Measurements from ENCODE around the gene RIF1. TPM values are rescaled to one million over a fixed set of nuclear protein-coding genes. Genes with fewer than 3 reads are reported as not detected.

RIF1 gene
- polyA plus RNA-seq, result 10 to 100 TPM; 10.3 to 32.7 (median 14.2) TPM

GRCh38 chr2:151409601-151410484, at the start of gene RIF1:
Gene RIF1 (plus strand): TSS chr2:151409902. CDS start chr2:151410424, 522 bp downstream.
- Mint-ChIP-seq H3K36me3 (no peaks in the 10 kb centered on the region), H3K9me3 (no peaks in the 10 kb centered on the region), H3K4me3 (peak within 1 kb of the TSS; percentile 90 to 98 (median 95)), H3K27me3 (ENCODE audit: low read depth in 3 of 3) (peaks cover 0 to 4% (median 0%) of the 10 kb centered on the region in 3 donors), H3K27ac (peak within 1 kb of the TSS; percentile 84 to 95 (median 94)), H3K4me1 (peaks cover 26 to 31% of the 10 kb centered on the region in 2 donors)
- peak; percentile 66 to 68 (median 67) for DNase-seq

GRCh38 chr2:151361674-151362370, 47.9 kb upstream of the RIF1 start:
- Mint-ChIP-seq H3K36me3 (no peaks in the 10 kb centered on the region), H3K4me1 (no peaks in the 10 kb centered on the region), H3K4me3 (no peak overlapping the region), H3K27me3 (ENCODE audit: low read depth in 3 of 3) (peaks cover 2 to 8% (median 5%) of the 10 kb centered on the region in 3 donors), H3K27ac (no peak overlapping the region), H3K9me3 (peaks cover 0 to 1% (median 0%) of the 10 kb centered on the region in 6 donors)
- no peak for DNase-seq

GRCh38 chr2:151363709-151364108, 46.0 kb upstream of the RIF1 start:
- Mint-ChIP-seq H3K27me3 (ENCODE audit: low read depth in 3 of 3) (peaks cover 0 to 5% (median 5%) of the 10 kb centered on the region in 3 donors), H3K4me1 (no peaks in the 10 kb centered on the region), H3K27ac (no peak overlapping the region), H3K9me3 (peaks cover 0 to 6% (median under 1%) of the 10 kb centered on the region in 6 donors), H3K36me3 (no peaks in the 10 kb centered on the region), H3K4me3 (no peak overlapping the region)
- no peak for DNase-seq

GRCh38 chr2:151367571-151367970, 42.1 kb upstream of the RIF1 start:
- peaks cover 0 to 4% (median 0%) of the 10 kb centered on the region in 3 donors for H3K36me3 Mint-ChIP-seq
- no peak for DNase-seq
- no peak overlapping the region for H3K27ac Mint-ChIP-seq
- no peak overlapping the region for H3K4me3 Mint-ChIP-seq
- peaks cover 0 to 7% (median under 1%) of the 10 kb centered on the region in 6 donors for H3K9me3 Mint-ChIP-seq
- H3K4me1 Mint-ChIP-seq, result no peaks in the 10 kb centered on the region
- H3K27me3 Mint-ChIP-seq (ENCODE audit: low read depth in 3 of 3), result peaks cover 0 to 5% (median 0%) of the 10 kb centered on the region in 3 donors

GRCh38 chr2:151374436-151374835, 35.3 kb upstream of the RIF1 start:
- no peaks in the 10 kb centered on the region for H3K9me3 Mint-ChIP-seq
- no peak overlapping the region for H3K27ac Mint-ChIP-seq
- H3K4me1 Mint-ChIP-seq, result no peaks in the 10 kb centered on the region
- no peak for DNase-seq
- peaks cover 0 to 4% (median 0%) of the 10 kb centered on the region in 3 donors for H3K36me3 Mint-ChIP-seq
- no peak overlapping the region for H3K4me3 Mint-ChIP-seq
- peaks cover 0 to 3% (median 0%) of the 10 kb centered on the region in 3 donors for H3K27me3 Mint-ChIP-seq (ENCODE audit: low read depth in 3 of 3)

GRCh38 chr2:151379169-151379568, 30.5 kb upstream of the RIF1 start:
- Mint-ChIP-seq H3K27ac (no peak overlapping the region), H3K27me3 (ENCODE audit: low read depth in 3 of 3) (peaks cover 0 to 4% (median 2%) of the 10 kb centered on the region in 3 donors), H3K9me3 (no peaks in the 10 kb centered on the region), H3K36me3 (no peaks in the 10 kb centered on the region), H3K4me3 (no peak overlapping the region), H3K4me1 (no peaks in the 10 kb centered on the region)
- DNase-seq, result no peak

- no peaks in the 10 kb centered on the region for H3K36me3 Mint-ChIP-seq
- no peak overlapping the region for H3K27ac Mint-ChIP-seq
- H3K27me3 Mint-ChIP-seq (ENCODE audit: low read depth in 3 of 3), result peaks cover 0 to 2% (median 1%) of the 10 kb centered on the region in 3 donors
- no peaks in the 10 kb centered on the region for H3K4me1 Mint-ChIP-seq
- no peak overlapping the region for H3K4me3 Mint-ChIP-seq
- no peaks in the 10 kb centered on the region for H3K9me3 Mint-ChIP-seq
- DNase-seq, result no peak
These were observed 29.0 kb upstream of the RIF1 start for GRCh38 chr2:151380580-151381235.

GRCh38 chr2:151381266-151381665, 28.4 kb upstream of the RIF1 start:
- no peak overlapping the region for H3K4me3 Mint-ChIP-seq
- no peak for DNase-seq
- no peak overlapping the region for H3K27ac Mint-ChIP-seq
- H3K4me1 Mint-ChIP-seq, result no peaks in the 10 kb centered on the region
- no peaks in the 10 kb centered on the region for H3K9me3 Mint-ChIP-seq
- peaks cover 0 to 2% (median 2%) of the 10 kb centered on the region in 3 donors for H3K27me3 Mint-ChIP-seq (ENCODE audit: low read depth in 3 of 3)
- H3K36me3 Mint-ChIP-seq, result no peaks in the 10 kb centered on the region

GRCh38 chr2:151388011-151388410, 21.7 kb upstream of the RIF1 start:
- no peak for DNase-seq
- H3K9me3 Mint-ChIP-seq, result no peaks in the 10 kb centered on the region
- H3K27ac Mint-ChIP-seq, result no peak overlapping the region
- no peak overlapping the region for H3K4me3 Mint-ChIP-seq
- H3K27me3 Mint-ChIP-seq (ENCODE audit: low read depth in 3 of 3), result peaks cover 0 to 6% (median 6%) of the 10 kb centered on the region in 3 donors
- H3K4me1 Mint-ChIP-seq, result no peaks in the 10 kb centered on the region
- H3K36me3 Mint-ChIP-seq, result no peaks in the 10 kb centered on the region

GRCh38 chr2:151391436-151391835, 18.3 kb upstream of the RIF1 start:
- Mint-ChIP-seq H3K9me3 (no peaks in the 10 kb centered on the region), H3K27ac (no peak overlapping the region), H3K36me3 (no peaks in the 10 kb centered on the region), H3K4me3 (no peak overlapping the region), H3K27me3 (ENCODE audit: low read depth in 3 of 3) (peaks cover 1 to 10% (median 4%) of the 10 kb centered on the region in 3 donors), H3K4me1 (no peaks in the 10 kb centered on the region)
- no peak for DNase-seq

- Mint-ChIP-seq H3K27ac (no peak overlapping the region), H3K9me3 (no peaks in the 10 kb centered on the region), H3K36me3 (no peaks in the 10 kb centered on the region), H3K27me3 (ENCODE audit: low read depth in 3 of 3) (peaks cover 1 to 13% (median 4%) of the 10 kb centered on the region in 3 donors), H3K4me3 (no peak overlapping the region), H3K4me1 (no peaks in the 10 kb centered on the region)
- no peak for DNase-seq
These were observed 15.2 kb upstream of the RIF1 start for GRCh38 chr2:151394509-151394908.

GRCh38 chr2:151395509-151396374, 14.0 kb upstream of the RIF1 start:
- H3K27me3 Mint-ChIP-seq (ENCODE audit: low read depth in 3 of 3), result peaks cover 1 to 9% (median 4%) of the 10 kb centered on the region in 3 donors
- H3K36me3 Mint-ChIP-seq, result no peaks in the 10 kb centered on the region
- no peaks in the 10 kb centered on the region for H3K9me3 Mint-ChIP-seq
- no peak overlapping the region for H3K27ac Mint-ChIP-seq
- DNase-seq, result no peak
- no peaks in the 10 kb centered on the region for H3K4me1 Mint-ChIP-seq
- H3K4me3 Mint-ChIP-seq, result no peak overlapping the region

- Mint-ChIP-seq H3K27ac (no peak overlapping the region), H3K27me3 (ENCODE audit: low read depth in 3 of 3) (peaks cover 0 to 3% (median under 1%) of the 10 kb centered on the region in 3 donors), H3K4me3 (no peak overlapping the region), H3K36me3 (no peaks in the 10 kb centered on the region), H3K4me1 (no peaks in the 10 kb centered on the region), H3K9me3 (no peaks in the 10 kb centered on the region)
- DNase-seq, result no peak
These were observed 9.7 kb upstream of the RIF1 start for GRCh38 chr2:151399981-151400380.

Measured in immature natural killer cell (primary cell).